ENCODE measurements around the gene ACTA2.
"Not testable (repeated sequence)": the region's sequence is repeated elsewhere in the genome, so short reads cannot be mapped to it uniquely, and the experiment has no call there.

The ACTA2 gene

DNA sequence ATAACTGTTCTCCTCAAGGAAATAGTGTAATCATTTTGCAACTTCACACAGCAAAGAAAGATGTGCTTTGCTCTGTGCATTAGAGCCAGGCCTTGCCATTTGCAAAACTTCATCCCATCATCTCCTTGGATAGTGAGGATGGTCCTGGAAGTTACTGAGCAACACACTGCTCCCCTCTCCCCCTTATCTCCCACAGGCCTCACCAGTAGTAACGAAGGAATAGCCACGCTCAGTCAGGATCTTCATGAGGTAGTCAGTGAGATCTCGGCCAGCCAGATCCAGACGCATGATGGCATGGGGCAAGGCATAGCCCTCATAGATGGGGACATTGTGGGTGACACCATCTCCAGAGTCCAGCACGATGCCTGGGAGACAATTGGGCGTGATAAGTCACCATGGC, 11.5 kb downstream of the ACTA2 start:
- Histone ChIP-seq H3K9ac (ENCODE audit: low read depth in 1 of 2, low read length in 2 of 2) (no peak overlapping the region), H3K36me3 (ENCODE audit: control insufficient read depth in 1 of 2, insufficient read depth in 2 of 2, low read length in 2 of 2) (peaks cover 8 to 25% of the 10 kb centered on the region in 2 donors), H3K27me3 (ENCODE audit: control insufficient read depth in 1 of 2, insufficient read depth in 2 of 2, low read length in 2 of 2) (no peaks in the 10 kb centered on the region), H3K9me3 (ENCODE audit: control insufficient read depth in 1 of 2, low read length in 2 of 2) (no peaks in the 10 kb centered on the region), H3K27ac (ENCODE audit: low read depth, low read length) (no peak overlapping the region), H3K4me3 (ENCODE audit: low read depth in 1 of 2, low read length in 2 of 2) (no peak overlapping the region), H3K4me1 (ENCODE audit: control insufficient read depth in 1 of 2, insufficient read depth in 2 of 2, low read length in 2 of 2) (no peaks in the 10 kb centered on the region)

DNA sequence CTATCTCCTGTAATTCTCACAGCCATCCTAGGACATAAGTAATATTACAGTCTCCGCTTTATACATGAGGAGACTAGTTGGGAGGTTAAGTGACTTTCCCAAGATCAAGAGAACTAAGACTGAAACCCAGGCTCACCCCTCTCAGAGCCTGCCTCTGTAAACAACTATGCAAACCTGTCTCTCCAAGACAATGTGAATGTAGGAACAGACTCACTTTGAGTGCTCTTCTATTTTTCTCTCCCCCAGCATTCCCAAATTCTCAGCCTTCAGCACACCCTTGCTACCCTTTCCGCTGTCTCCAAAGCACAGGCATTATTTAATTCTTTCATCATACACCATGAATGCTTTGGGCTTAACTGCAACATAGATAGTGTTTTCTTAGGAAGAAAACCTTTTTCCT, 13.6 kb downstream of the ACTA2 start:
- H3K9me3 ChIP-seq (ENCODE audit: control insufficient read depth in 1 of 2, low read length in 2 of 2), result no peaks in the 10 kb centered on the region
- H3K27me3 ChIP-seq (ENCODE audit: control insufficient read depth in 1 of 2, insufficient read depth in 2 of 2, low read length in 2 of 2), result no peaks in the 10 kb centered on the region
- H3K27ac ChIP-seq (ENCODE audit: low read depth, low read length), result no peak overlapping the region
- H3K36me3 ChIP-seq (ENCODE audit: control insufficient read depth in 1 of 2, insufficient read depth in 2 of 2, low read length in 2 of 2), result peaks cover 8 to 25% of the 10 kb centered on the region in 2 donors
- H3K4me3 ChIP-seq (ENCODE audit: low read depth in 1 of 2, low read length in 2 of 2), result no peak overlapping the region
- H3K9ac ChIP-seq (ENCODE audit: low read depth in 1 of 2, low read length in 2 of 2), result no peak overlapping the region
- peaks cover 10 to 11% of the 10 kb centered on the region in 2 donors for H3K4me1 ChIP-seq (ENCODE audit: control insufficient read depth in 1 of 2, insufficient read depth in 2 of 2, low read length in 2 of 2)

DNA sequence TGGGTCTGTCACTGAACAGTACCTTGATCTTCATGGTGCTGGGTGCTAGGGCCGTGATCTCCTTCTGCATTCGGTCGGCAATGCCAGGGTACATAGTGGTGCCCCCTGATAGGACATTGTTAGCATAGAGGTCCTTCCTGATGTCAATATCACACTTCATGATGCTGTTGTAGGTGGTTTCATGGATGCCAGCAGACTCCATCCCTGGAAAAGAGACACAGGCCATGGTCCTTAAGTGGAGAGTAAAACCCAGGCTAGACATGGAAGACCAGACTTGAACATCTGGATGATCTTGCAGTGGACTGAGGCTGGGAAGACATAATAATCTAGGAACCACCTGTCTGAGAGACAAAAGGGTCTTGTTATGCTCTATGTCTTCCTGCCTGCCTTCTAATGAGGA, 14.5 kb downstream of the ACTA2 start:
- peaks cover 10 to 11% of the 10 kb centered on the region in 2 donors for H3K4me1 ChIP-seq (ENCODE audit: control insufficient read depth in 1 of 2, insufficient read depth in 2 of 2, low read length in 2 of 2)
- H3K36me3 ChIP-seq (ENCODE audit: control insufficient read depth in 1 of 2, insufficient read depth in 2 of 2, low read length in 2 of 2), result peaks cover 8 to 20% of the 10 kb centered on the region in 2 donors
- H3K9me3 ChIP-seq (ENCODE audit: control insufficient read depth in 1 of 2, low read length in 2 of 2), result no peaks in the 10 kb centered on the region
- H3K9ac ChIP-seq (ENCODE audit: low read depth in 1 of 2, low read length in 2 of 2), result no peak overlapping the region
- H3K27ac ChIP-seq (ENCODE audit: low read depth, low read length), result no peak overlapping the region
- no peak overlapping the region for H3K4me3 ChIP-seq (ENCODE audit: low read depth in 1 of 2, low read length in 2 of 2)
- no peaks in the 10 kb centered on the region for H3K27me3 ChIP-seq (ENCODE audit: control insufficient read depth in 1 of 2, insufficient read depth in 2 of 2, low read length in 2 of 2)

DNA sequence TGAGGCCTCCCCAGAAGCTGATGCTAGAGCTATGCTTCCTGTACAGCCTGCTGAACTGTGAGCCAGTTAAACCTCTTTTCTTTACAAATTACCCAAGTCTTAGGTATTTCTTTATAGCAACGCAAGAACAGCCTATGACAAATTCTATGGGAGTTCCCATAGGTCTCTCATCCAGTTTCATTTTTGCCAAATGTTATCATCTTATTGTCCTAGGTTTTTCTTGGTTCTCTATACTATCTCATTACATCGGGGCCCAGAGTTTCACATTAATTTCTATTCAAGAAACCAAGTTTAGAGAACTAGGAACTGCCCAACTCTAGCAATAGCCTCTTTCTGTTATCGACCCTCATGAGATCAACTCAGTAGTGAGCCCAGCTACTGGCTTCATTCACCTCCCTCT, 15.9 kb downstream of the ACTA2 start:
- Histone ChIP-seq H3K9ac (ENCODE audit: low read depth in 1 of 2, low read length in 2 of 2) (no peak overlapping the region), H3K9me3 (ENCODE audit: control insufficient read depth in 1 of 2, low read length in 2 of 2) (no peaks in the 10 kb centered on the region), H3K27me3 (ENCODE audit: control insufficient read depth in 1 of 2, insufficient read depth in 2 of 2, low read length in 2 of 2) (no peaks in the 10 kb centered on the region), H3K27ac (ENCODE audit: low read depth, low read length) (no peak overlapping the region), H3K36me3 (ENCODE audit: control insufficient read depth in 1 of 2, insufficient read depth in 2 of 2, low read length in 2 of 2) (peaks cover 8 to 20% of the 10 kb centered on the region in 2 donors), H3K4me1 (ENCODE audit: control insufficient read depth in 1 of 2, insufficient read depth in 2 of 2, low read length in 2 of 2) (peaks cover 10 to 13% of the 10 kb centered on the region in 2 donors), H3K4me3 (ENCODE audit: low read depth in 1 of 2, low read length in 2 of 2) (no peak overlapping the region)

DNA sequence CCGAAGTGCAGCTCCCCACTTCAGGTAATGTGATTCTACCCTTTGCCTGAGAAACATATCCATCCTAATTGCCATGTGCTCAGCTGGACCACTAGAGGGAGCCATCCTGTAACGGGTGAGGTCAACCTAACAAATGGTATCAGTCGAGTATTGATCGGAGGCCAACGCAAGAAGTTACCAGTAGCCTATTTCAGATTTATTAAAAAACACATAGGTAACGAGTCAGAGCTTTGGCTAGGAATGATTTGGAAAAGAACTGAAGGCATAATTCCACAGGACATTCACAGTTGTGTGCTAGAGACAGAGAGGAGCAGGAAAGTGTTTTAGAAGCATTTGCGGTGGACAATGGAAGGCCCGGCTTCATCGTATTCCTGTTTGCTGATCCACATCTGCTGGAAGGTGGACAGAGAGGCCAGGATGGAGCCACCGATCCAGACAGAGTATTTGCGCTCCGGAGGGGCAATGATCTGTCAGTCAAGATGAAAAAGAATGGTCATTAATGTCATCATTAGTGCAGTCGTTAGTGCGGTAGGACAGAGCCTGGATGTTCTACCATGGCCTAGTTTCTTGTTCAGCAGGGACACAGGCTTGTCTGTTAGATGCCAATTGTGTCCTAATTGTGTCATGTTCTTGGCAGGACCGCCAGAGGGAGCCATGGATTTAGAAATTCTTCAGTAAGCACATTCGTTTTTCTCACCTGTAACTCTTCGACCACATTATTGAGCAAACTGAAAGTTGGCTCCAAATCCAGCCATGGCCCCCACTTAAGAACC, 17.5 kb downstream of the ACTA2 start:
- Histone ChIP-seq H3K27me3 (ENCODE audit: control insufficient read depth in 1 of 2, insufficient read depth in 2 of 2, low read length in 2 of 2) (no peaks in the 10 kb centered on the region), H3K36me3 (ENCODE audit: control insufficient read depth in 1 of 2, insufficient read depth in 2 of 2, low read length in 2 of 2) (peaks cover 8 to 15% of the 10 kb centered on the region in 2 donors), H3K9me3 (ENCODE audit: control insufficient read depth in 1 of 2, low read length in 2 of 2) (no peaks in the 10 kb centered on the region), H3K4me3 (ENCODE audit: low read depth in 1 of 2, low read length in 2 of 2) (peak overlapping the region; percentile 2 to 15), H3K4me1 (ENCODE audit: control insufficient read depth in 1 of 2, insufficient read depth in 2 of 2, low read length in 2 of 2) (peaks cover 10 to 13% of the 10 kb centered on the region in 2 donors), H3K9ac (ENCODE audit: low read depth in 1 of 2, low read length in 2 of 2) (no peak overlapping the region), H3K27ac (ENCODE audit: low read depth, low read length) (no peak overlapping the region)

DNA sequence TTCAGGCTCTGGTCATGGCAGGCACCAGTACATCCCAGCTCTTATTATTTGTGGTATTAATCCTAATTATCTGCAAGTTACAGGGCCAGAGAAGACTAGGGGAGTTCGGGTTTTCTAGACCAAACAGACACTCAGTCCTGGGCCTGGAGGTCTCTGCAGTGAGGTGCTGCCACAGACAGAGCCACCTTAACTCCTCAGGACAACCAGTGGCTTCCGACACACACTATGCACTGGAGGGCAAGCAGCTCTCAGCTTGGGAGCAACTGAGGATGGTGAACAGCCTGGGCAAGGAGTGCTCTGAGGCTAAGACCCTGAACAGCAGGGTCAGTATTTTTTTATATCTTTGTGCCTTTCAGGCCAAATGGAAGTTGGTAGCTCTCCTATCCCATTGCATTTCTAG, 19.0 kb downstream of the ACTA2 start:
- H3K36me3 ChIP-seq (ENCODE audit: control insufficient read depth in 1 of 2, insufficient read depth in 2 of 2, low read length in 2 of 2), result peaks cover 8 to 15% of the 10 kb centered on the region in 2 donors
- H3K4me1 ChIP-seq (ENCODE audit: control insufficient read depth in 1 of 2, insufficient read depth in 2 of 2, low read length in 2 of 2), result peaks cover 10 to 13% of the 10 kb centered on the region in 2 donors
- no peaks in the 10 kb centered on the region for H3K9me3 ChIP-seq (ENCODE audit: control insufficient read depth in 1 of 2, low read length in 2 of 2)
- H3K27ac ChIP-seq (ENCODE audit: low read depth, low read length), result no peak overlapping the region
- H3K9ac ChIP-seq (ENCODE audit: low read depth in 1 of 2, low read length in 2 of 2), result no peak overlapping the region
- no peak overlapping the region for H3K4me3 ChIP-seq (ENCODE audit: low read depth in 1 of 2, low read length in 2 of 2)
- H3K27me3 ChIP-seq (ENCODE audit: control insufficient read depth in 1 of 2, insufficient read depth in 2 of 2, low read length in 2 of 2), result no peaks in the 10 kb centered on the region

DNA sequence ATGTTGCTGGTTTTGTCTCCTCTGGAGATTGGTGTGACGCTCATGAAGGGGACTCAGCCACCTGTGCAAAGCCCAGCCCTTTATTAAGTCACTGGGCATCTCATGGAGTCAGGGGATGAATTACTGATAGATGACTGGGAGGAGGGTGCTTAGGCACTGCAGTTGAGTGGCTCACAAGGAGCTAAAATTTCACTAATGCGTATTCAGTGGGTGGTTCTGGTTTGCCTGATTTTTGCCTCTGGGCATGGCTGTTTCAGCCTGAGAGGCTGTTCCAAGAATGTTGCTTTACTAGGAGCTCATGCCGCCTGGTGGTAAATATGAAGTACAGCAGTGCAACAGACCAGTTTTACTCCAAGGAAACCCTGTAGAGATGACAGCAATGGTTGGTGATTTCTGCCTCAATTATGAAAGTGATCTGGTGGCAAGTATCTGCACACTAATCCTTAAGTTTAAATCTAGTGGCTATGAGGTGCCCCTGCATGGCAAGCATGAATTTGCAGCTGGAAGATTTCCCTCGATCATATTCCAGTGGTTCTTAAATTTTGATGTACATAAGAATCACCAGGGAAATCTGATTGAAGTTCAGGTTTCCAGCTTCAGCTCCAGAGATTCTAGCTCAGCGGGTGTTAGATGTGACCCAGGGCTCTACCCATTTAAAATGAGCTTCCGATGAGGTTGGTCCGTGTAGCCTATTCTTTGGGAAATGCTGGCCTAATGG, 19.9 kb downstream of the ACTA2 start:
- Histone ChIP-seq H3K27me3 (ENCODE audit: control insufficient read depth in 1 of 2, insufficient read depth in 2 of 2, low read length in 2 of 2) (no peaks in the 10 kb centered on the region), H3K9me3 (ENCODE audit: control insufficient read depth in 1 of 2, low read length in 2 of 2) (no peaks in the 10 kb centered on the region), H3K36me3 (ENCODE audit: control insufficient read depth in 1 of 2, insufficient read depth in 2 of 2, low read length in 2 of 2) (peaks cover 0 to 8% of the 10 kb centered on the region in 2 donors), H3K4me1 (ENCODE audit: control insufficient read depth in 1 of 2, insufficient read depth in 2 of 2, low read length in 2 of 2) (peaks cover 10 to 13% of the 10 kb centered on the region in 2 donors), H3K27ac (ENCODE audit: low read depth, low read length) (no peak overlapping the region), H3K4me3 (ENCODE audit: low read depth in 1 of 2, low read length in 2 of 2) (no peak overlapping the region), H3K9ac (ENCODE audit: low read depth in 1 of 2, low read length in 2 of 2) (peak overlapping the region in 1 of 2 donors; percentile 7)

DNA sequence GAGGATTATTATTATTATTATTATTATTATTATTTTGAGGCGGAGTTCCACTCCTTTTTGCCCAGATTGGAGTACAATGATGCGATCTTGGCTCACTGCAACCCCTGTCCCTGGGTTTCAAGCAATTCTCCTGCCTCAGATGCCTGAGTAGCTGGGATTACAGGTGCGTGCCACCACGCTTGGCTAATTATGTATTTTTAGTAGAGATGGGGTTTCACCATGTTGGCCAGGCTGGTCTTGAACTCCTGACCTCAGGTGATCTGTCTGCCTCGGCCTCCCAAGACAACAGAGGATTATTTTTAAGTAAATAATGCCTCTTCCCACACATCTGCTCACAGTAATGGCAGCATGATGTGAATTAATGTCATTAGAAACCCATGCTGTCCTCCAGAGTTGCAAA, 20.5 kb downstream of the ACTA2 start:
- not testable (repeated sequence) for H3K27ac ChIP-seq (ENCODE audit: low read depth, low read length); H3K27me3 ChIP-seq (ENCODE audit: control insufficient read depth in 1 of 2, insufficient read depth in 2 of 2, low read length in 2 of 2); H3K4me3 ChIP-seq (ENCODE audit: low read depth in 1 of 2, low read length in 2 of 2); H3K9me3 ChIP-seq (ENCODE audit: control insufficient read depth in 1 of 2, low read length in 2 of 2); H3K36me3 ChIP-seq (ENCODE audit: control insufficient read depth in 1 of 2, insufficient read depth in 2 of 2, low read length in 2 of 2); H3K9ac ChIP-seq (ENCODE audit: low read depth in 1 of 2, low read length in 2 of 2)
- peaks cover 10 to 13% of the 10 kb centered on the region in 2 donors for H3K4me1 ChIP-seq (ENCODE audit: control insufficient read depth in 1 of 2, insufficient read depth in 2 of 2, low read length in 2 of 2)

DNA sequence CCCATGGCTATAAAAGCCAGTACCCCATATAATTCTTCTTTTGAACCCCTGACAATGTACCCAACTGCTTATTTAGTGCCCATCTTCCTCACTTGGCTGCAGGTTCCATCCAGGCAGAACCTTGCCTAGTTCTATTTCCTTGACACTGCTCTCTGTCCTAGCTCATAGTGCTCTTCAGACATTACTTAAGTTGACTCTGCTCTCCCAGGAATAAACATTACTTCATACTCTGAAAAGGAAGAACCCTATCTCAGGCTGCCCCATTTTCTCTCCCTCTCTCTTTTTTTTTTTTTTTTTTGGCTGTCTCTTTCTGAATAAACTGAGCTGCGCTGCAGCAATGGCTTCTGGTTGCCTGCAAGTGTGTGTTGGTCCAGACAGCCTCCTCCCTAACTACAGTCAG, 21.0 kb downstream of the ACTA2 start:
- Histone ChIP-seq H3K4me3 (ENCODE audit: low read depth in 1 of 2, low read length in 2 of 2) (no peak overlapping the region), H3K9me3 (ENCODE audit: control insufficient read depth in 1 of 2, low read length in 2 of 2) (no peaks in the 10 kb centered on the region), H3K27ac (ENCODE audit: low read depth, low read length) (no peak overlapping the region), H3K9ac (ENCODE audit: low read depth in 1 of 2, low read length in 2 of 2) (no peak overlapping the region), H3K27me3 (ENCODE audit: control insufficient read depth in 1 of 2, insufficient read depth in 2 of 2, low read length in 2 of 2) (no peaks in the 10 kb centered on the region), H3K4me1 (ENCODE audit: control insufficient read depth in 1 of 2, insufficient read depth in 2 of 2, low read length in 2 of 2) (peaks cover 10 to 13% of the 10 kb centered on the region in 2 donors), H3K36me3 (ENCODE audit: control insufficient read depth in 1 of 2, insufficient read depth in 2 of 2, low read length in 2 of 2) (peaks cover 0 to 3% of the 10 kb centered on the region in 2 donors)

DNA sequence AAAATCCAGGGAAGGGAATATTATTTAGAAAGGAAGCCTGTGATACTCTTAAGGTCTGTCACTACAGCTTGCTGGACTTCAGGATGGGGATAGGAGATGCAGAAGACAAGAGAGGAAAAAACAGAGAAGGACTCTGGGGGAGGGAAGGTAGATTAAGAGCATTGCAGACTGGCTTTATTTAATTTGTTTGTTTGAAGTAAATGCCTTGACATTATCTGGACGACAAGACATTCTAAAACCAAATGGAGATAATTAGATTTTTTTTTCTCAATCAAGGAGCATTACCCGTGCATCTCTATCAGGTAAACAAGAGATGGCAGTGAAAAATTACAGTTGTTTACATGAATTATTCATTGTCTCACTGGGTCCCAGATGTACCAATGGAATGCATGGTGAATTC, 24.3 kb downstream of the ACTA2 start:
- H3K27ac ChIP-seq (ENCODE audit: low read depth, low read length), result no peak overlapping the region
- H3K9me3 ChIP-seq (ENCODE audit: control insufficient read depth in 1 of 2, low read length in 2 of 2), result no peaks in the 10 kb centered on the region
- H3K36me3 ChIP-seq (ENCODE audit: control insufficient read depth in 1 of 2, insufficient read depth in 2 of 2, low read length in 2 of 2), result peaks cover 0 to 9% of the 10 kb centered on the region in 2 donors
- H3K9ac ChIP-seq (ENCODE audit: low read depth in 1 of 2, low read length in 2 of 2), result no peak overlapping the region
- H3K27me3 ChIP-seq (ENCODE audit: control insufficient read depth in 1 of 2, insufficient read depth in 2 of 2, low read length in 2 of 2), result no peaks in the 10 kb centered on the region
- no peak overlapping the region for H3K4me3 ChIP-seq (ENCODE audit: low read depth in 1 of 2, low read length in 2 of 2)
- peaks cover 0 to 2% of the 10 kb centered on the region in 2 donors for H3K4me1 ChIP-seq (ENCODE audit: control insufficient read depth in 1 of 2, insufficient read depth in 2 of 2, low read length in 2 of 2)

All from duodenal mucosa (tissue), 2 donors.